SH-SY5Y (cell line): ENCODE results near the gene A4GALT.

Experiments
- GATA2 ChIP-seq: IDR thresholded peaks from 2 replicates; pipeline ENCODE4 v1.6.1; 2011; ENCODE audit warnings: mild to moderate bottlenecking, low read depth, low read length
- GATA3 ChIP-seq: IDR thresholded peaks from 2 replicates; pipeline ENCODE4 v1.6.1; 2011; ENCODE audit warnings: low read depth, mild to moderate bottlenecking, low read length, moderate library complexity

GRCh38 chr22:42700355-42700754 lies 20.3 kb downstream of the A4GALT start:
- TF ChIP-seq GATA2 (no peak), GATA3 (no peak)
